H9 (cell line): ENCODE measurements around the gene NDUFA12. TPM values are rescaled to one million over a fixed set of nuclear protein-coding genes. Genes with fewer than 3 reads are reported as not detected.
A peak's percentile ranks its signal among the peaks of the same experiment; 100 is the strongest.

Experiments
- DNase-seq: peaks from one replicate; pipeline ENCODE4 v3.0.0-alpha.2; 2017
- H2AFZ ChIP-seq: one replicate; pipeline ENCODE4 v1.6.1; 2013; ENCODE audit warnings: mild to moderate bottlenecking, low read length, control low read depth, moderate library complexity
- H2AK5ac ChIP-seq: 2 replicates; pipeline ENCODE4 v1.6.1; 2013; ENCODE audit warnings: low read length, control low read depth, mixed read lengths; ENCODE audit not compliant: insufficient read length
- H2BK120ac ChIP-seq: one replicate; pipeline ENCODE4 v1.6.1; 2013; ENCODE audit warnings: low read depth, mild to moderate bottlenecking, low read length, control low read depth, inconsistent platforms; ENCODE audit not compliant: poor library complexity, severe bottlenecking
- H2BK12ac ChIP-seq: 2 replicates; pipeline ENCODE4 v1.6.1; 2013; ENCODE audit warnings: low read length, control low read depth, mixed read lengths, low read depth; ENCODE audit not compliant: insufficient read length
- H2BK15ac ChIP-seq: 2 replicates; pipeline ENCODE4 v1.6.1; 2013; ENCODE audit warnings: low read depth, low read length, control low read depth
- H2BK20ac ChIP-seq: one replicate; pipeline ENCODE4 v1.6.1; 2013; ENCODE audit warnings: low read depth, mild to moderate bottlenecking, low read length, control low read depth, inconsistent platforms; ENCODE audit not compliant: poor library complexity, severe bottlenecking
- H2BK5ac ChIP-seq: 2 replicates; pipeline ENCODE4 v1.6.1; 2013; ENCODE audit warnings: low read length, control low read depth, mixed read lengths; ENCODE audit not compliant: insufficient read length
- H3K14ac ChIP-seq: 2 replicates; pipeline ENCODE4 v1.6.1; 2013; ENCODE audit warnings: low read length, control low read depth; ENCODE audit not compliant: insufficient read depth
- H3K18ac ChIP-seq: 2 replicates; pipeline ENCODE4 v1.6.1; 2013; ENCODE audit warnings: low read depth, mild to moderate bottlenecking, mixed read lengths, low read length, control low read depth; ENCODE audit not compliant: insufficient read length
- H3K23ac ChIP-seq: 2 replicates; pipeline ENCODE4 v1.6.1; 2013; ENCODE audit warnings: low read length, control low read depth, mixed read lengths, low read depth; ENCODE audit not compliant: insufficient read length
- H3K23me2 ChIP-seq: 2 replicates; pipeline ENCODE4 v1.6.1; 2013; ENCODE audit warnings: low read depth, mild to moderate bottlenecking, mixed read lengths, low read length, control low read depth; ENCODE audit not compliant: insufficient read length, poor library complexity, severe bottlenecking
- H3K27ac ChIP-seq: 2 replicates; pipeline ENCODE4 v1.5.1; 2013; ENCODE audit warnings: low read length, control low read depth, mixed read lengths, low read depth; ENCODE audit not compliant: insufficient read length
- H3K27me3 ChIP-seq: 2 replicates; pipeline ENCODE4 v1.6.1; 2013; ENCODE audit warnings: low read length, control low read depth, inconsistent platforms; ENCODE audit not compliant: insufficient read depth
- H3K4ac ChIP-seq: 2 replicates; pipeline ENCODE4 v1.6.1; 2013; ENCODE audit warnings: low read depth, mild to moderate bottlenecking, control low read depth, inconsistent platforms, low read length, moderate library complexity
- H3K4me1 ChIP-seq: 2 replicates; pipeline ENCODE4 v1.6.1; 2013; ENCODE audit warnings: low read length, control low read depth, inconsistent platforms; ENCODE audit not compliant: insufficient read depth
- H3K4me2 ChIP-seq: 2 replicates; pipeline ENCODE4 v1.6.1; 2013; ENCODE audit warnings: low read length, control low read depth, mixed read lengths; ENCODE audit not compliant: insufficient read length, insufficient read depth
- H3K56ac ChIP-seq: 2 replicates; pipeline ENCODE4 v1.6.1; 2013; ENCODE audit warnings: low read depth, mild to moderate bottlenecking, mixed read lengths, low read length, control low read depth; ENCODE audit not compliant: insufficient read length
- H3K79me1 ChIP-seq: 2 replicates; pipeline ENCODE4 v1.6.1; 2013; ENCODE audit warnings: low read depth, mild to moderate bottlenecking, moderate library complexity, low read length, control low read depth, inconsistent platforms; ENCODE audit not compliant: insufficient read depth, poor library complexity, severe bottlenecking
- H3K79me2 ChIP-seq: 2 replicates; pipeline ENCODE4 v1.6.1; 2013; ENCODE audit warnings: low read length, control low read depth, inconsistent platforms; ENCODE audit not compliant: insufficient read depth
- H3K9ac ChIP-seq: 2 replicates; pipeline ENCODE4 v1.6.1; 2013; ENCODE audit warnings: low read length, control low read depth, mixed read lengths; ENCODE audit not compliant: insufficient read length; ENCODE audit errors: extremely low read depth
- H3K9me3 ChIP-seq: one replicate; pipeline ENCODE4 v1.6.1; 2013; ENCODE audit warnings: low read depth, low read length, inconsistent platforms; ENCODE audit not compliant: control insufficient read depth
- H3T11ph ChIP-seq: one replicate; pipeline ENCODE4 v1.6.1; 2013; ENCODE audit warnings: mild to moderate bottlenecking, low read length, control low read depth, inconsistent platforms
- H4K20me1 ChIP-seq: one replicate; pipeline ENCODE4 v1.6.1; 2013; ENCODE audit not compliant: control insufficient read depth, insufficient read length, insufficient read depth
- H4K5ac ChIP-seq: 2 replicates; pipeline ENCODE4 v1.6.1; 2013; ENCODE audit warnings: low read depth, mild to moderate bottlenecking, mixed read lengths, low read length, control low read depth; ENCODE audit not compliant: insufficient read length
- H4K8ac ChIP-seq: replicated peaks from 2 replicates; pipeline ENCODE4 v1.6.1; 2013; ENCODE audit warnings: low read length, control low read depth, mixed read lengths, low read depth; ENCODE audit not compliant: insufficient read length
- H4K91ac ChIP-seq: 2 replicates; pipeline ENCODE4 v1.6.1; 2013; ENCODE audit warnings: low read depth, mild to moderate bottlenecking, moderate library complexity, mixed read lengths, low read length, control low read depth; ENCODE audit not compliant: insufficient read length
- H3K27ac Mint-ChIP-seq, 3 experiments: 2 replicates in 2 of 3; 3 replicates in 1 of 3; pipeline ENCODE4 v1.8.0; 2020 to 2021; ENCODE audit warnings: mixed read lengths in 3 of 3, mild to moderate bottlenecking in 1 of 3, moderate library complexity in 1 of 3
- H3K27me3 Mint-ChIP-seq: 2 replicates; pipeline ENCODE4 v1.8.0; 2021; ENCODE audit warnings: low read depth, mild to moderate bottlenecking, moderate library complexity, mixed read lengths
- H3K36me3 Mint-ChIP-seq, 3 experiments: 2 replicates in 2 of 3; 3 replicates in 1 of 3; pipeline ENCODE4 v1.8.0; 2020 to 2021; ENCODE audit warnings: low read depth in 3 of 3, mixed read lengths in 3 of 3; ENCODE audit not compliant: insufficient read depth in 1 of 3
- H3K4me1 Mint-ChIP-seq, 2 experiments: 2 replicates each; pipeline ENCODE4 v1.8.0; 2020; ENCODE audit warnings: mixed read lengths in 2 of 2
- H3K4me3 Mint-ChIP-seq, 2 experiments: 2 replicates in 1 of 2; 3 replicates in 1 of 2; pipeline ENCODE4 v1.8.0; 2020 to 2021; ENCODE audit warnings: mild to moderate bottlenecking in 2 of 2, mixed read lengths in 2 of 2, moderate library complexity in 1 of 2
- H3K9me3 Mint-ChIP-seq, 2 experiments: 2 replicates in 1 of 2; 3 replicates in 1 of 2; pipeline ENCODE4 v1.8.0; 2020; ENCODE audit warnings: mild to moderate bottlenecking in 2 of 2, mixed read lengths in 2 of 2, moderate library complexity in 1 of 2
- WGBS: extraction: QIAGEN DNeasy Blood & Tissue Kit; methylation state at CpG from one replicate; pipeline ENCODE4 v1.1.7; 2013; ENCODE audit warnings: missing lambda C conversion rate, low lambda C conversion rate, mixed read lengths; ENCODE audit not compliant: insufficient read length; ENCODE audit errors: extremely low coverage; 5-methylcytosine and 5-hydroxymethylcytosine counted together
- total RNA-seq: library from RNA; stranded (reverse); gene quantifications from 2 replicates; pipeline ENCODE4 v1.2.1, GENCODE V29; 2021
- TF ChIP-seq, protein P1 (sequence below): fragments of 200-600 bp; sonication (generic); conservative IDR thresholded peaks from 3 replicates; pipeline ENCODE4 v1.8.0; 2021; ENCODE audit warnings: antibody characterized with exemption, mild to moderate bottlenecking

The NDUFA12 gene
- total RNA-seq, 1 experiment from 2014 or later: 104 TPM

DNA sequence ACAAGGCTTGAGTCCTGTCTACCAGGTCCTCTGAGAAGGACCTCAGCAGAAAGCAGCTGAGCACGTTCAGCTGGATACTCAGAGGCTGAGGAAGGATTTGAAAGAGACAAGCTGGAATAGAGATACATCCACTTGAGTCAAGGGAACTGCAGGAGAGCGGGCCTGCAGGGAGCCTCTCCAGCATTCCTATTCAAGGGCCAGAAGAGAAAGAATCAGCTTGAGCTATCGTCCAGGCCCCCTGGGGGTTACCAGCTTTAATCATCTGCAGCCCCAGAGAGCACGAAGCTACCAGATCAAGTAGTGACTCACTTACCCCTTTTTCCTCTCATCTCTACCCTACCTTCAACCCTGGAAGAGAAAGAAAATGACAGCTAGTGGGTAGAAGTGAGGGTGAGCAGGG, 80.9 kb downstream of the NDUFA12 start:
- H3K18ac ChIP-seq: no peak overlapping the region
- H3K79me2 ChIP-seq: no peaks in the 10 kb centered on the region
- H2BK20ac ChIP-seq: no peak overlapping the region
- no peak overlapping the region for H2BK12ac ChIP-seq
- no peak overlapping the region for H3K56ac ChIP-seq
- no peaks in the 10 kb centered on the region for H3K9me3 Mint-ChIP-seq
- no peak overlapping the region for H2AFZ ChIP-seq
- no peak overlapping the region for H3K27ac ChIP-seq
- no peak overlapping the region for H3K4ac ChIP-seq
- H3K9ac ChIP-seq: no peak overlapping the region
- H2AK5ac ChIP-seq: no peak overlapping the region
- no peak overlapping the region for H3K14ac ChIP-seq
- no peak overlapping the region for H4K8ac ChIP-seq
- no peaks in the 10 kb centered on the region for H3K27me3 ChIP-seq
- no peak overlapping the region for H4K91ac ChIP-seq
- no peak overlapping the region for H3K23ac ChIP-seq
- no peak overlapping the region for H2BK15ac ChIP-seq
- no peak overlapping the region for H2BK5ac ChIP-seq
- H4K5ac ChIP-seq: no peak overlapping the region
- no peak overlapping the region for H3T11ph ChIP-seq
- H3K23me2 ChIP-seq: no peaks in the 10 kb centered on the region
- WGBS: no CpG with 5 or more reads among the region's 4 CpGs
- no peaks in the 10 kb centered on the region; the same call in 1 of the 2 replicates for H3K4me1 ChIP-seq
- H3K4me1 Mint-ChIP-seq: peaks cover 16 to 17% of the 10 kb centered on the region in 2 experiments
- no peaks in the 10 kb centered on the region; a peak in 1 of 7 replicates for H3K36me3 Mint-ChIP-seq
- H3K4me2 ChIP-seq: no peak overlapping the region
- H2BK120ac ChIP-seq: no peak overlapping the region
- peaks cover 6% of the 10 kb centered on the region for H3K27me3 Mint-ChIP-seq
- no peak overlapping the region for H3K4me3 Mint-ChIP-seq
- no peaks in the 10 kb centered on the region for H4K20me1 ChIP-seq
- TF ChIP-seq, protein P1, sequence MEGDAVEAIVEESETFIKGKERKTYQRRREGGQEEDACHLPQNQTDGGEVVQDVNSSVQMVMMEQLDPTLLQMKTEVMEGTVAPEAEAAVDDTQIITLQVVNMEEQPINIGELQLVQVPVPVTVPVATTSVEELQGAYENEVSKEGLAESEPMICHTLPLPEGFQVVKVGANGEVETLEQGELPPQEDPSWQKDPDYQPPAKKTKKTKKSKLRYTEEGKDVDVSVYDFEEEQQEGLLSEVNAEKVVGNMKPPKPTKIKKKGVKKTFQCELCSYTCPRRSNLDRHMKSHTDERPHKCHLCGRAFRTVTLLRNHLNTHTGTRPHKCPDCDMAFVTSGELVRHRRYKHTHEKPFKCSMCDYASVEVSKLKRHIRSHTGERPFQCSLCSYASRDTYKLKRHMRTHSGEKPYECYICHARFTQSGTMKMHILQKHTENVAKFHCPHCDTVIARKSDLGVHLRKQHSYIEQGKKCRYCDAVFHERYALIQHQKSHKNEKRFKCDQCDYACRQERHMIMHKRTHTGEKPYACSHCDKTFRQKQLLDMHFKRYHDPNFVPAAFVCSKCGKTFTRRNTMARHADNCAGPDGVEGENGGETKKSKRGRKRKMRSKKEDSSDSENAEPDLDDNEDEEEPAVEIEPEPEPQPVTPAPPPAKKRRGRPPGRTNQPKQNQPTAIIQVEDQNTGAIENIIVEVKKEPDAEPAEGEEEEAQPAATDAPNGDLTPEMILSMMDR: no peak
- no peaks in the 10 kb centered on the region for H3K9me3 ChIP-seq
- no peak overlapping the region for H3K27ac Mint-ChIP-seq
- no peaks in the 10 kb centered on the region for H3K79me1 ChIP-seq
- DNase-seq: peak; percentile 54

Other genes with a start within 250 kb of the NDUFA12 start
- 42.5 and 47.0 TPM in 2 replicates for gene NR2C1, start 69.9 kb upstream of the NDUFA12 start, total RNA-seq
- 35.7 and 39.5 TPM in 2 replicates for gene FGD6, start 213.8 kb upstream of the NDUFA12 start, total RNA-seq
- 67.1 and 69.8 TPM in 2 replicates for gene VEZT, start 214.1 kb upstream of the NDUFA12 start, total RNA-seq